22Rv1 (cell line): Measurements from ENCODE around the gene LAMC1.

Source experiments
- ZFX ChIP-seq: fragments of 450-650 bp; IDR thresholded peaks from 2 replicates; pipeline ENCODE4 v1.6.1; 2017; ENCODE audit warnings: antibody characterized with exemption, borderline replicate concordance
- TF ChIP-seq, protein P1 (sequence below): fragments of 450-650 bp; IDR thresholded peaks from 2 replicates; pipeline ENCODE4 v1.5.1; 2017; ENCODE audit warnings: mild to moderate bottlenecking

DNA sequence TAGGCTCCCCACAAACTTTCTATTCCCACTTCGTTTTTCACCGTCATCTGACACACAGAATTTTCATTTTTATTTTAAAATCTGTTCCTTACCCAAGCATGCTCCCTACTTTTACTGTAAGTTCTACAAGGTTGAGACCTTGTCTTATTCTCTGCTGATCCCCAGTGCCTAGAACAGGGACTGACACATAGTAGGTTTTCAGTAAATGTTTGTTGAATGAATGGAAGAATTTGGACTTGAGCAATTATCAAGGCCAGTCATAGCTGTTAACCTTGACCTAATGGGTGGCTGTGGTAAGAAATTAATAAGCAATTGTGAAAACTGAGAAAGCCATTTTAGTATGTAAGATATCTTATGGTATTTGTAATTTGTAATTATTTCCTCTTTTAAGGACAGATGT, 71.1 kb downstream of the LAMC1 start:
- TF ChIP-seq, protein P1, sequence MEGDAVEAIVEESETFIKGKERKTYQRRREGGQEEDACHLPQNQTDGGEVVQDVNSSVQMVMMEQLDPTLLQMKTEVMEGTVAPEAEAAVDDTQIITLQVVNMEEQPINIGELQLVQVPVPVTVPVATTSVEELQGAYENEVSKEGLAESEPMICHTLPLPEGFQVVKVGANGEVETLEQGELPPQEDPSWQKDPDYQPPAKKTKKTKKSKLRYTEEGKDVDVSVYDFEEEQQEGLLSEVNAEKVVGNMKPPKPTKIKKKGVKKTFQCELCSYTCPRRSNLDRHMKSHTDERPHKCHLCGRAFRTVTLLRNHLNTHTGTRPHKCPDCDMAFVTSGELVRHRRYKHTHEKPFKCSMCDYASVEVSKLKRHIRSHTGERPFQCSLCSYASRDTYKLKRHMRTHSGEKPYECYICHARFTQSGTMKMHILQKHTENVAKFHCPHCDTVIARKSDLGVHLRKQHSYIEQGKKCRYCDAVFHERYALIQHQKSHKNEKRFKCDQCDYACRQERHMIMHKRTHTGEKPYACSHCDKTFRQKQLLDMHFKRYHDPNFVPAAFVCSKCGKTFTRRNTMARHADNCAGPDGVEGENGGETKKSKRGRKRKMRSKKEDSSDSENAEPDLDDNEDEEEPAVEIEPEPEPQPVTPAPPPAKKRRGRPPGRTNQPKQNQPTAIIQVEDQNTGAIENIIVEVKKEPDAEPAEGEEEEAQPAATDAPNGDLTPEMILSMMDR = no peak
- no peak for TF ChIP-seq ZFX
